Lower leg skin (tissue), 4 donors: ENCODE measurements around the gene SNRPA. TPM values are rescaled to one million over a fixed set of nuclear protein-coding genes. Genes with fewer than 3 reads are reported as not detected.
"Not testable (repeated sequence)": the region's sequence is repeated elsewhere in the genome, so short reads cannot be mapped to it uniquely, and the experiment has no call there.

Experiments
- DNase-seq, 2 donors: peaks; one replicate each; pipeline ENCODE4 v3.0.0-alpha.2; 2019; ENCODE audit warnings: low spot score in 2 of 2
- H3K4me3 ChIP-seq: fragments of 200-600 bp; sonication (generic); 2 replicates; pipeline ENCODE4 v1.5.1; 2017; ENCODE audit warnings: mild to moderate bottlenecking, low read depth; ENCODE audit not compliant: poor library complexity, severe bottlenecking
- POLR2A ChIP-seq, 2 donors: fragments of 450-650 bp; IDR thresholded peaks; one replicate each; pipeline ENCODE4 v1.6.1; 2016 to 2017; ENCODE audit warnings: antibody characterized with exemption in 2 of 2, mild to moderate bottlenecking in 1 of 2, moderate library complexity in 1 of 2
- WGBS, 2 donors: methylation state at CpG; one replicate each; pipeline ENCODE4 v1.1.5; 2018; 5-methylcytosine and 5-hydroxymethylcytosine counted together
- intact Hi-C: fragments of 100-400 bp; cut with DNase I; formaldehyde crosslinking; loops from one replicate; pipeline ENCODE4 v1.15.0; 2023; ENCODE audit warnings: low total_unique reads
- total RNA-seq, 4 donors: library from RNA; depleted of rRNA; stranded (reverse); fragments of >200 nt; gene quantifications; one replicate each; pipeline ENCODE4 v1.1.0, GENCODE V29; 2016
- TF ChIP-seq, protein P1 (sequence below), 3 donors: fragments of 450-650 bp; IDR thresholded peaks; one replicate each; pipeline ENCODE4 v1.5.1; 2016; ENCODE audit warnings: antibody characterized with exemption in 3 of 3, mild to moderate bottlenecking in 3 of 3, moderate library complexity in 2 of 3

SNRPA gene
- total RNA-seq, 4 donors from 2014 or later: 18.0 to 52.4 (median 44.9) TPM

- 88 to 90% methylated on average over 17 of the region's 17 CpGs for WGBS, 2 donors
- intact Hi-C loops: no loop called here
- H3K4me3 ChIP-seq: no peak overlapping the region
- TF ChIP-seq, protein P1, sequence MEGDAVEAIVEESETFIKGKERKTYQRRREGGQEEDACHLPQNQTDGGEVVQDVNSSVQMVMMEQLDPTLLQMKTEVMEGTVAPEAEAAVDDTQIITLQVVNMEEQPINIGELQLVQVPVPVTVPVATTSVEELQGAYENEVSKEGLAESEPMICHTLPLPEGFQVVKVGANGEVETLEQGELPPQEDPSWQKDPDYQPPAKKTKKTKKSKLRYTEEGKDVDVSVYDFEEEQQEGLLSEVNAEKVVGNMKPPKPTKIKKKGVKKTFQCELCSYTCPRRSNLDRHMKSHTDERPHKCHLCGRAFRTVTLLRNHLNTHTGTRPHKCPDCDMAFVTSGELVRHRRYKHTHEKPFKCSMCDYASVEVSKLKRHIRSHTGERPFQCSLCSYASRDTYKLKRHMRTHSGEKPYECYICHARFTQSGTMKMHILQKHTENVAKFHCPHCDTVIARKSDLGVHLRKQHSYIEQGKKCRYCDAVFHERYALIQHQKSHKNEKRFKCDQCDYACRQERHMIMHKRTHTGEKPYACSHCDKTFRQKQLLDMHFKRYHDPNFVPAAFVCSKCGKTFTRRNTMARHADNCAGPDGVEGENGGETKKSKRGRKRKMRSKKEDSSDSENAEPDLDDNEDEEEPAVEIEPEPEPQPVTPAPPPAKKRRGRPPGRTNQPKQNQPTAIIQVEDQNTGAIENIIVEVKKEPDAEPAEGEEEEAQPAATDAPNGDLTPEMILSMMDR (IDR thresholded peaks at IDR 0.05): no peak
- no peak for TF ChIP-seq POLR2A (IDR thresholded peaks at IDR 0.05)
- DNase-seq: no peak
Measured at GRCh38 chr19:40762754-40763470, 11.9 kb downstream of the SNRPA start.

- WGBS, 2 donors: 90 to 98% methylated on average over 7 of the region's 7 CpGs
- intact Hi-C loops: no loop called here
- H3K4me3 ChIP-seq: no peak overlapping the region
- no peak for DNase-seq
- TF ChIP-seq POLR2A (IDR thresholded peaks at IDR 0.05): no peak
- TF ChIP-seq, protein P1 (IDR thresholded peaks at IDR 0.05): no peak
Measured at GRCh38 chr19:40763526-40763925, 12.5 kb downstream of the SNRPA start.

DNA sequence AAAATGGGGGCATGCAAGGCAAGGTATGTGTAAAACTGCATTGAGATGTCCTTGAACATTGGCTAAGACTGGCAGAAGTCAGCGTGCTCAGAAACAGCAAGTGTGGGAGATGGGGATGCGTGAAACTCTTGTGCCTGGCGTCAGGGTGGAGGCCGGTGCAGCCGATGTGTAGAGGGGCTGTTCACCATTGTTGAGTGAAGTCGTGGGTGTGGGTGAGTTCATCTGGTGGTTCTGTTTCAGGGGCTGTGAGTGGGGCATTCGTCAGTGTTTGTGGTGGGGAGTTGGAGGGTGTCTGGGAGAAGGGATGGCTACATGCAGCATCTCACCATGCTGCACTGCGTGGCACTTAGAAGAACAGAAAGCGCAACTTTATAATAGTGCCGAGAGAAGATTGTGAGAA lies 13.0 kb downstream of the SNRPA start:
- H3K4me3 ChIP-seq: no peak overlapping the region
- 89 to 92% methylated on average over 10 of the region's 10 CpGs for WGBS, 2 donors

DNA sequence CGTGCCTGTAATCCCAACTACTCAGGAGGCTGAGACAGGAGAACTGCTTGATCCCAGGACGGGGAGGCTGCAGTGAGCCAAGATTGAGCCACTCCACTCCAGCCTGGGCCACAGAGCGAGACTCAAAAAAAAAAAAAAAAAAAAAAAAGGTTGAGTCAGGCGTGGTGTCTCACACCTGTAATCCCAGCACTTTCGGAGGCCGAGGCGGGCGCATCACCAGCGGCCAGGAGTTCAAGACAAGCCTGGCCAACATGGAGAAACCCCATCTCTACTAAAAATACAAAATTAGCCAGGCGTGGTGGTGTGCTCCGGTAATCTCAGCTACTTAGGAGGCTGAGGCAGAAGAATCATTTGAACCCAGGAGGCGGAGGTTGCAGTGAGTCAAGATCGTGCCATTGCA lies 15.4 kb downstream of the SNRPA start:
- H3K4me3 ChIP-seq, intact Hi-C loops, DNase-seq: not testable (repeated sequence)
- 95 to 96% methylated on average over 13 of the region's 13 CpGs for WGBS, 2 donors

More for the DNA sequence above, 13.0 kb downstream of the SNRPA start:
- intact Hi-C loops: no loop called here
- DNase-seq: no peak
- TF ChIP-seq, protein P1 (IDR thresholded peaks at IDR 0.05): no peak
- TF ChIP-seq POLR2A (IDR thresholded peaks at IDR 0.05): no peak

GRCh38 chr19:40768869-40769268 lies 17.9 kb downstream of the SNRPA start:
- no peak overlapping the region for H3K4me3 ChIP-seq
- TF ChIP-seq, protein P1 (IDR thresholded peaks at IDR 0.05): no peak
- TF ChIP-seq POLR2A (IDR thresholded peaks at IDR 0.05): no peak
- 66 to 71% methylated on average over 5 of the region's 5 CpGs for WGBS, 2 donors
- intact Hi-C loops: no loop called here
- no peak for DNase-seq

DNA sequence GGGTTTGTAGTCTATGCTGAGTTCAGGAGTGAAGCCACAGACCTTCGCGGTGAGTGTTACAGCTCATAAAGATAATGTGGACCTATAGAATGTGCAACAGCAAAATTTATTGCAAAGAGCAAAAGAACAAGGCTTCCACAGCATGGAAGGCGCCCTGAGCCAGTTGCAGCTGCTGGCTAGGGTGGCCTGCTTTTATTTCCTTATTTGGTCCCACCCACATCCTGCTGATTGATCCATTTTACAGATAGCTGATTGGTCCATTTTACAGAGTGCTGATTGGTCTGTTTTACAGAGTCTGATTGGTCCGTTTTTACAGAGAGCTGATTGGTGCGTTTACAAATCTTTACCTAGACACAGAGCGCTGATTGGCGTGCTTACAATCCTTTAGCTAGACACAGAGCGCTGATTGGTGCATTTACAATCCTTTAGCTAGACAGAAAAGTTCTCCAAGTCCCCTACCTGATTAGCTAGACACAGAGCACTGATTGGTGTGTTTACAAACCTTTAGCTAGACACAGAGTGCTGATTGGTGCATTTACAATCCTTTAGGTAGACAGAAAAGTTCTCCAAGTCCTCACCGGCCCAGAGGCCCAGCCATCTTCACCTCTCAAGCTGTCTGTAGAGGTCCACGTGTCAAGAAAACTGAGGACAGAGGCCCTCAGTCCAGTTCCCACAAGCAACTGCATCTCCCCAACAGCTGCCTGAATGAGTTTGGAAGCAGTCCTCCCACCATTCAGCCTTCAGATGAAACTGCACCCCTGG lies 20.3 kb downstream of the SNRPA start:
- intact Hi-C loops, H3K4me3 ChIP-seq, DNase-seq: not testable (repeated sequence)
- WGBS, 2 donors: 95 to 97% methylated on average over 10 of the region's 10 CpGs
